ENCODE measurements around the gene MMP27.

DNA sequence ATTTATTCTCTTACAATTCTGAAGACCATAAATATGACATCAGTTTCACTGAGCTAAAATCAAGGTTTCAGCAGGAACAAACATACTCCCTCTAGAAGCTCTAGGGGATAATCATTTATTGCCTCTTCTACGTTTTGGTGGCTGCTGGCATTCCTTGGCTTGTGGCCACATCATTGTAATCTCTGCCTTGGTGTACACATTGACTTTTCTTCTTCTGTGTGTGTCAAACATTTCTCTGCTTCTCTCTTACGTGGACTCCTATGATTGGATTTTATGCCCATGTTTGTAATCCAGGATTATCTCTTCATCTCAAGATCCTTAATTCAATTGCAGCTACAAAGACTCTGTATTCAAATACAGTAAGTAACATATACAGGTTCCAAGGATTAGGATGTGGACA lies 50.0 kb downstream of the MMP27 start:
- TF ChIP-seq SRF (IDR thresholded peaks at IDR 0.05; ENCODE audit: low read depth): no peak
- no peak for TF ChIP-seq ZFX (IDR thresholded peaks at IDR 0.05)
